A549 (cell line): Measurements from ENCODE around the gene ATP9B. TPM values are rescaled to one million over a fixed set of nuclear protein-coding genes. Genes with fewer than 3 reads are reported as not detected.

ENCODE experiments used
- ATAC-seq, 2 experiments: fragments of 200-7000 bp in 1 of 2; fragments of >200 bp in 1 of 2; cut with Nextera tagmentation in 1 of 2; cut with Tn5 transposase in 1 of 2; 3 replicates each; pipeline versions ENCODE4 v1.8.0 to v1.9.1; 2018 to 2020; ENCODE audit warnings: mild to moderate bottlenecking in 1 of 2, moderate library complexity in 1 of 2
- CTCF ChIA-PET: fragments of 300-600 bp; sonication (Branson Sonifier 250); formaldehyde crosslinking; extraction: SDS; loops from one replicate; lab custom pipeline; 2021; ENCODE audit warnings: antibody characterized with exemption, inconsistent platforms; lab: Yijun Ruan, JAX
- POLR2A ChIA-PET: fragments of 350-600 bp; formaldehyde crosslinking; extraction: SDS; loops from one replicate; lab custom pipeline; 2021; ENCODE audit warnings: antibody characterized with exemption, inconsistent platforms; lab: Yijun Ruan, JAX
- DNase-seq, 2 experiments: peaks; one replicate each; pipeline versions ENCODE4 v3.0.0 to v3.0.0-alpha.2; 2011 to 2016; ENCODE audit warnings: low read depth in 1 of 2, low spot score in 1 of 2
- FAIRE-seq: peaks from 2 replicates; lab custom pipeline; 2011; peaks lifted over from hg19 to GRCh38; lab: Jason Lieb, UNC
- H3K27ac ChIP-seq, 2 experiments: fragments of >200 bp; sonication (Bioruptor Twin); formaldehyde crosslinking; 3 replicates each; pipeline ENCODE4 v1.5.1; 2016 to 2017
- H3K4me1 ChIP-seq: fragments of >200 bp; sonication (Bioruptor Twin); formaldehyde crosslinking; 3 replicates; pipeline ENCODE4 v1.6.1; 2016
- H3K4me2 ChIP-seq: fragments of >200 bp; sonication (Bioruptor Twin); formaldehyde crosslinking; 3 replicates; pipeline ENCODE4 v1.6.1; 2016
- H3K4me3 ChIP-seq: fragments of >200 bp; sonication (Bioruptor Twin); formaldehyde crosslinking; 3 replicates; pipeline ENCODE4 v1.5.1; 2016
- H3K9me3 ChIP-seq: fragments of >200 bp; sonication (Bioruptor Twin); formaldehyde crosslinking; 3 replicates; pipeline ENCODE4 v1.6.1; 2016
- CHD4 ChIP-seq: fragments of 200-600 bp; sonication (generic); IDR thresholded peaks from 2 replicates; pipeline ENCODE4 v1.6.1; 2016; ENCODE audit warnings: antibody characterized with exemption, mild to moderate bottlenecking, borderline replicate concordance
- CTCF ChIP-seq: fragments of >200 bp; sonication (Bioruptor Twin); formaldehyde crosslinking; IDR thresholded peaks from 3 replicates; pipeline ENCODE4 v1.5.1; 2016
- ESRRA ChIP-seq: fragments of 150-350 bp; IDR thresholded peaks from 2 replicates; pipeline ENCODE4 v1.6.1; 2014; ENCODE audit warnings: mild to moderate bottlenecking, low read length, borderline replicate concordance
- FOSB ChIP-seq: fragments of 250-450 bp; sonication (Bioruptor Pico); IDR thresholded peaks from 2 replicates; pipeline ENCODE4 v1.5.0; 2020; ENCODE audit warnings: mild to moderate bottlenecking, moderate library complexity
- FOSL2 ChIP-seq, 2 experiments: fragments of 450-650 bp in 1 of 2; fragments of >200 bp in 1 of 2; sonication (Bioruptor Twin) in 1 of 2; formaldehyde crosslinking; IDR thresholded peaks; 2 replicates each; pipeline versions ENCODE4 v1.5.0 to v1.6.1; 2016 to 2020; ENCODE audit warnings: mild to moderate bottlenecking in 1 of 2, moderate library complexity in 1 of 2
- FOXS1 ChIP-seq: fragments of 250-450 bp; sonication (Bioruptor Pico); IDR thresholded peaks from 2 replicates; pipeline ENCODE4 v1.5.0; 2020; ENCODE audit warnings: mild to moderate bottlenecking, moderate library complexity
- HMGXB4 ChIP-seq: fragments of 250-450 bp; sonication (Bioruptor Pico); IDR thresholded peaks from 2 replicates; pipeline ENCODE4 v1.5.0; 2021; ENCODE audit warnings: mild to moderate bottlenecking, moderate library complexity, borderline replicate concordance
- HOXB13 ChIP-seq: fragments of 250-450 bp; sonication (Bioruptor Pico); IDR thresholded peaks from 2 replicates; pipeline ENCODE4 v1.5.0; 2020; ENCODE audit warnings: low read depth, mild to moderate bottlenecking, moderate library complexity
- HOXB5 ChIP-seq: fragments of 250-450 bp; sonication (Bioruptor Pico); IDR thresholded peaks from 2 replicates; pipeline ENCODE4 v1.5.0; 2020; ENCODE audit warnings: mild to moderate bottlenecking, moderate library complexity
- JUN ChIP-seq, 2 experiments: fragments of >200 bp; sonication (Bioruptor Twin); formaldehyde crosslinking; IDR thresholded peaks; 2 replicates in 1 of 2; 3 replicates in 1 of 2; pipeline ENCODE4 v1.6.1; 2016 to 2017
- JUNB ChIP-seq: fragments of >200 bp; sonication (Bioruptor Twin); formaldehyde crosslinking; IDR thresholded peaks from 2 replicates; pipeline ENCODE4 v1.6.1; 2016
- NPAS2 ChIP-seq: fragments of 250-450 bp; sonication (Bioruptor Pico); IDR thresholded peaks from 2 replicates; pipeline ENCODE4 v1.8.0; 2022; ENCODE audit warnings: mild to moderate bottlenecking, moderate library complexity, borderline replicate concordance
- RAD21 ChIP-seq, 2 experiments: fragments of >200 bp in 1 of 2; sonication (Bioruptor Twin) in 1 of 2; formaldehyde crosslinking in 1 of 2; IDR thresholded peaks in 1 of 2; conservative IDR thresholded peaks in 1 of 2; 2 replicates in 1 of 2; 3 replicates in 1 of 2; pipeline ENCODE4 v1.6.1; 2012 to 2018; ENCODE audit warnings: inconsistent platforms in 1 of 2
- SMC3 ChIP-seq: fragments of >200 bp; sonication (Bioruptor Twin); formaldehyde crosslinking; IDR thresholded peaks from 3 replicates; pipeline ENCODE4 v1.6.1; 2018; ENCODE audit warnings: inconsistent platforms
- ZC3H11A ChIP-seq: fragments of 450-650 bp; IDR thresholded peaks from 2 replicates; pipeline ENCODE4 v1.6.1; 2014; ENCODE audit warnings: antibody characterized with exemption, mild to moderate bottlenecking
- ZNF302 ChIP-seq: fragments of 250-450 bp; sonication (Bioruptor Pico); IDR thresholded peaks from 2 replicates; pipeline ENCODE4 v1.9.0; 2021; ENCODE audit warnings: inconsistent platforms, mild to moderate bottlenecking, moderate library complexity
- WGBS: methylation state at CpG from one replicate; pipeline ENCODE4 v1.1.6; 2017; ENCODE audit errors: missing lambda C conversion rate; 5-methylcytosine and 5-hydroxymethylcytosine counted together
- polyA plus RNA-seq, 4 experiments: library from polyadenylated mRNA; depleted of rRNA in 3 of 4; stranded (reverse); fragments of >200 nt; fragmentation: RNase III in 1 of 4; extraction: RNeasy Plus Mini Kit Qiagen cat#74134 plus additional on column Dnase treatment in 1 of 4; gene quantifications; 2 replicates in 3 of 4; 3 replicates in 1 of 4; pipeline ENCODE4 v1.2.3, GENCODE V29; 2011 to 2017

The ATP9B gene
- polyA plus RNA-seq, 2 of the 4 experiments (the other 2 are of a cell fraction): 22.6 to 35.7 TPM

- no peak for DNase-seq
- POLR2A ChIA-PET: no interaction called here
- CTCF ChIA-PET: interaction anchor here (1.3 kb wide), 1 partner anchor 22 kb away, joined by 6 read pairs; no protein-coding TSS in a partner anchor
- 97% methylated on average over 6 of the region's 16 CpGs for WGBS
- H3K4me3 ChIP-seq: no peak overlapping the region
- no peak overlapping the region for H3K27ac ChIP-seq
- H3K4me1 ChIP-seq: no peaks in the 10 kb centered on the region
- ATAC-seq: no peak
- TF ChIP-seq HOXB5 (CRISPR knock-in tag) (no peak), CTCF (no peak), SMC3 (no peak), FOSB (no peak), ESRRA (no peak)
- TF ChIP-seq, all 56 proteins: peak for 0
- no peak for FAIRE-seq
- no peaks in the 10 kb centered on the region for H3K9me3 ChIP-seq
- no peak overlapping the region for H3K4me2 ChIP-seq
These were observed 333.0 kb downstream of the ATP9B start for GRCh38 chr18:79402209-79402576.

GRCh38 chr18:79402977-79403722, 334.0 kb downstream of the ATP9B start:
- POLR2A ChIA-PET: no interaction called here
- TF ChIP-seq ZC3H11A: no peak
- no peaks in the 10 kb centered on the region for H3K9me3 ChIP-seq
- H3K4me2 ChIP-seq: no peak overlapping the region
- no peak for DNase-seq
- no peak overlapping the region for H3K27ac ChIP-seq
- WGBS: 70% methylated on average over 21 of the region's 27 CpGs
- no peaks in the 10 kb centered on the region for H3K4me1 ChIP-seq
- CTCF ChIA-PET: interaction anchor here (1.3 kb wide), 1 partner anchor 23 kb away, joined by 6 read pairs; no protein-coding TSS in a partner anchor
- no peak for ATAC-seq
- FAIRE-seq: no peak
- no peak overlapping the region for H3K4me3 ChIP-seq

GRCh38 chr18:79403723-79404566, 334.8 kb downstream of the ATP9B start:
- 76% methylated on average over 31 of the region's 31 CpGs for WGBS
- no peak for DNase-seq
- POLR2A ChIA-PET: no interaction called here
- no peak overlapping the region for H3K4me3 ChIP-seq
- H3K4me1 ChIP-seq: no peaks in the 10 kb centered on the region
- no peak overlapping the region for H3K4me2 ChIP-seq
- no peaks in the 10 kb centered on the region for H3K9me3 ChIP-seq
- TF ChIP-seq JUN (IDR thresholded peaks at IDR 0.05): no peak
- no peak for TF ChIP-seq RAD21 (conservative IDR thresholded peaks at IDR 0.05 in 1 of 2, IDR thresholded peaks at IDR 0.05 in 1 of 2)
- TF ChIP-seq ZNF302: no peak
- TF ChIP-seq FOSL2 (IDR thresholded peaks at IDR 0.05): no peak
- TF ChIP-seq FOSL2 (CRISPR knock-in tag; IDR thresholded peaks at IDR 0.05): no peak
- TF ChIP-seq HOXB13 (CRISPR knock-in tag): no peak
- TF ChIP-seq JUNB: no peak
- no peak for TF ChIP-seq CTCF
- no peak for TF ChIP-seq NPAS2 (CRISPR knock-in tag)
- TF ChIP-seq CHD4: no peak
- no peak for TF ChIP-seq HMGXB4 (CRISPR knock-in tag)
- TF ChIP-seq FOXS1 (CRISPR knock-in tag): no peak
- H3K27ac ChIP-seq: no peak overlapping the region
- FAIRE-seq: no peak
- CTCF ChIA-PET: no interaction called here
- ATAC-seq: no peak
